GM12874 (cell line): ENCODE results near the gene EFNA1.

Experiments used
- TF ChIP-seq, protein P1 (sequence below): IDR thresholded peaks from 2 replicates; pipeline ENCODE4 v1.5.1; 2011; ENCODE audit warnings: low read depth, mild to moderate bottlenecking, control low read depth, low read length, moderate library complexity; ENCODE audit not compliant: insufficient read depth

EFNA1 gene

DNA sequence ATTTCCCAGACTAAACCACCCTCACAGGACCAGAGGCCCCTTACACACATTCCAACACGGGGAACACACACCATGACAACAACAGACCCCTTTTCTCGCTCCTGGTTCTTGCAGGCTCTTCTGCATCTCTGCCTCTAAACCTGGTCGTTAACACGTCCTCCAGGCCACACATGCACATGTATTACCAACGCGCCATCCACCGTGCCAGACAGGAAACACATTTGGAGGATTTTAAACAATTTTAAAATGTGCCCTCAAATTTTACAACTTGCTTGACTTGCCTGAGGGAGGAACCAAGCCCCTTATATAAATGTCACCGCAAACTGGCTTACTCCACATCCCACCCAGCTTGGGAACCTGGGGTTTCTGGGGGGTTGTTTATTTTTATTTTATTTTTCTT, 16.9 kb upstream of the EFNA1 start:
- TF ChIP-seq, protein P1, sequence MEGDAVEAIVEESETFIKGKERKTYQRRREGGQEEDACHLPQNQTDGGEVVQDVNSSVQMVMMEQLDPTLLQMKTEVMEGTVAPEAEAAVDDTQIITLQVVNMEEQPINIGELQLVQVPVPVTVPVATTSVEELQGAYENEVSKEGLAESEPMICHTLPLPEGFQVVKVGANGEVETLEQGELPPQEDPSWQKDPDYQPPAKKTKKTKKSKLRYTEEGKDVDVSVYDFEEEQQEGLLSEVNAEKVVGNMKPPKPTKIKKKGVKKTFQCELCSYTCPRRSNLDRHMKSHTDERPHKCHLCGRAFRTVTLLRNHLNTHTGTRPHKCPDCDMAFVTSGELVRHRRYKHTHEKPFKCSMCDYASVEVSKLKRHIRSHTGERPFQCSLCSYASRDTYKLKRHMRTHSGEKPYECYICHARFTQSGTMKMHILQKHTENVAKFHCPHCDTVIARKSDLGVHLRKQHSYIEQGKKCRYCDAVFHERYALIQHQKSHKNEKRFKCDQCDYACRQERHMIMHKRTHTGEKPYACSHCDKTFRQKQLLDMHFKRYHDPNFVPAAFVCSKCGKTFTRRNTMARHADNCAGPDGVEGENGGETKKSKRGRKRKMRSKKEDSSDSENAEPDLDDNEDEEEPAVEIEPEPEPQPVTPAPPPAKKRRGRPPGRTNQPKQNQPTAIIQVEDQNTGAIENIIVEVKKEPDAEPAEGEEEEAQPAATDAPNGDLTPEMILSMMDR, result no peak

DNA sequence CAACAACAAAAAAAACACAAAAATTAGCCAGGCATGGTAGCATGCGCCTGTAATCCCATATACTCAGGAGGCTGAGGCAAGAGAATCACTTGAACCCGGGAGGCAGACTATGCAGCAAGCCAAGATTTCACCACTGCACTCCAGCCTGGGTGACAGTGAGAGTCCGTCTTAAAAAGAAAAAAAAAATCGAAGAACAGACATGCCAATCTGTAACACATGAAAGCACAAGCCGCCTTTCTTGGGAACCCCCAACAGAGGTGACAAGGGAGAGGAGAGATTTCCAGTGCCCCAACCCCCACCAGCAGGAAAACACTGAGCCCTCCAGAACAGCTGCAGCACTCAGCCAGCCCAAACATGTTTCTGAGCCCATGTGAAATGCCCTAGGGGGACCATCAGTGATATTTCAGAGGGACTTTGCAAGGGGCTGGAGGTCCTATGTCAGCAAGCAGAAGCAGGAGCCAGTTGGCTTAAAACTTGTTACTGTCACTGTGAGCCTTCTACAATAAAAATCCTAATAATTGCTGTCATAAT, 14.2 kb upstream of the EFNA1 start:
- TF ChIP-seq, protein P1, result no peak

DNA sequence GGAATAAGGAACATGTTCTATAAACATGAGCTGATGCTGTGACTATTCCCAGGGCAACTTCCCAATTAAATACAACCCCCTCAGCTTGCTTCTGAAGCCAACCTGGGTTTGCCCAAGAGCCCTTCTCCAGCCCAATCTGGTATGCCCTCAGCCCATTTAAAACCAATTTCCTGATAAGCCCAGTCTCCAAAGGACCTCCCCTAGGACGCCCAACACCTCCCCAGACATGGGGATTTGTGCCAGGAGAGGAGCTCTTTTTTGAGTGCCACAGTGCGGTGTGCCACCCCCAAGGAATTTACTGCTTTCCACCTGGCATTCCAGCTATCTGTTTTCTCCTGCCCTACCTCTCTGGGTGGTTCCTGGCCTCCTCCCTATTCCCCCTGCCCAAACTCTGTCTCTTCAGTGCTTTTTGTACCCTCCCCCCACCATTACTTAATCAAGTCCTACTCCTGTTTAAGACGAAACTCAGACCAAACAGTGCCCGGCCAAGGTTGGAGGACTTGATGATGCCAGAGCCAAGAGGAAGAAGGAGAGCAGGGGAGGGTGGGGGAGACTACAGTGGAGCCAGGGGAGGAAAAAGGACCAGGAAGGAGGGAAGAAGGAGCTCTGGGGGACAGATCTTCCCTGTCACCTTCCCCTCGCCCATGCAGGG, 11.4 kb upstream of the EFNA1 start:
- TF ChIP-seq, protein P1, result no peak

DNA sequence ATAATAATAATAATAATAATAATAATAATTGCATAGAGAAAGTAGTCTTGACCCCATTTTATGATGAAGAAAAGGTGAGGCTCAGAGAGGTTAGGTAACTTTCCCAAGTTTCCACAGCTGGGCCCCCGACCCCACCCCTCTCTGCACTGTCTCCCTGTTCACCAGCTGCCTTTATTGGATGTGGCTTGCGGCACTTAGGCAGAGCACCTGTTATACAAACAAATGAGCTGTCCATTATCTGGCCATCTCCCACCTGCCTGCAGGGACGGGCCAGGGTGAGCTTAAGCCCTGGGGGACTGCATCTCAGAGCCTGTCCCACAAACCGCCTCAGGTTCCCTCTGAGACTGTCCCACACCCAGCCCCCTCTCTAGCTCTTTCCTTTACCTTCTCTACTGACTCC, 10.1 kb upstream of the EFNA1 start:
- TF ChIP-seq, protein P1, result no peak

DNA sequence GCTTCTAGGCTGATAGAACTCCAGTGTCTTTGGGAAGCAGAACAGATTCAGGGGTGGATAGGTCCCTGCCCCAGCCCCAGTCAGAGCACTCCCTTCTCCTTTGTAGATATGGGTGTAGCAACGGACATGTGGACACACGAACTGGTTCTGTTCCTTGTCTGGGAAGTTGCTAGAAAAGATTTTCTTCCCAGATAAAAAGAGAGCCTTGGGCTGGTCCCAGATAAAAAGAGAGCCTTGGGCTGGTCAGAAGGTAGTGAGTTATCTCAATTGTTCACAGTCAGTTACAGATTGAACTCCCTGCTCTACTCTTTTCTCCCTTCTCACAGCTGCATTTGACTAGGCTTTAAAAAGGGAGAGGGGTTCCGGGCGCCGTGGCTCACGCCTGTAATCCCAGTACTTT, 7.4 kb upstream of the EFNA1 start:
- TF ChIP-seq, protein P1, result no peak

DNA sequence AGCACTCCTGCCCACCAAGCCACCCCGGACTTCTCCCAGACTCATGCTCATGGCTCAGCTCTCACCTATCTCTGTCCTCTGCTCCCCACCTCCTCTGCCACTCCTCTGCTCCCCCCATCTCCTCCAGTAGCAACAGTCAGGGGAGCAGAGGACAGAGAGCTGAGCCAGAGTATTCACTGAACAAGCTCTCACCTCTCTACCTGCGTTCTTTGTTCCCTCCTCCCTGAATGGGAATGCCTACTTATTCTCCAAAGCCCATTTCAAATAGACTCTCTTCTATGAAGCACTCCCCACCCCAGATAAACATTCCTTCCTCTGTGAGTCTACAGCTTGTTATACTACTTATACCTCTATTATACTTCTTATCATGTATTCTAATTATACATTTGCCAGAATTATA, 6.4 kb upstream of the EFNA1 start:
- TF ChIP-seq, protein P1, result no peak

DNA sequence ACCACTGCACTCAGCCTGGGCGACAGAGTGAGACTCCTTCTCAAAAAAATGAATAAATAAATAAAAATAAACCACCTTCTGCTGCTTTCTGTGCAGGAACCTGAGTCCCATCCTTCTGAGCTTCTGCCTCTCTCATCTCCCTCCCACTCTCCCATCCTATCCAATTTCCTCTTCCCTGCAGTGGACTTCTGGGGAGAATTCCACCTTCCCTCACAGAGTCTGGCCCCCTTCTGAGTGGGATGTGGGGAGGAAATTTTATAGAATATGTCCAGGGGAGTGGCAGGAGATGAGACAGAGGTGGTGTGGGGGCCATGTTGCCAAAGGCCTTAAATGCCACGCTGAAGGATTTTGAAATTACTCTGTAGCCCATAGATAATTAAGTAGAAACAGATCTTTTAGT, 5.4 kb upstream of the EFNA1 start:
- TF ChIP-seq, protein P1, result no peak
